Measurements from ENCODE around the gene ARHGAP12. TPM values are rescaled to one million over a fixed set of nuclear protein-coding genes. Genes with fewer than 3 reads are reported as not detected.

The ARHGAP12 gene
- total RNA-seq, 1 donor from 2014 or later = 68.9 TPM

GRCh38 chr10:31853629-31854028, 75.0 kb downstream of the ARHGAP12 start:
- Mint-ChIP-seq H3K4me1 (no peaks in the 10 kb centered on the region), H3K36me3 (peaks cover 24% of the 10 kb centered on the region), H3K9me3 (no peaks in the 10 kb centered on the region), H3K4me3 (no peak overlapping the region), H3K27me3 (ENCODE audit: insufficient read depth, low read depth) (peaks cover 4% of the 10 kb centered on the region), H3K27ac (no peak overlapping the region)
- no peaks in the 10 kb centered on the region for H3K4me1 ChIP-seq
- no peak for DNase-seq (ENCODE audit: low spot score)
- H3K4me3 ChIP-seq = no peak overlapping the region
- no peaks in the 10 kb centered on the region for H3K9me3 ChIP-seq (ENCODE audit: low read depth)
- no peak overlapping the region for H3K9ac ChIP-seq
- no peaks in the 10 kb centered on the region for H4K20me1 ChIP-seq (ENCODE audit: low read depth)
- peaks cover 48% of the 10 kb centered on the region for H3K79me2 ChIP-seq (ENCODE audit: low read depth)
- H3K4me2 ChIP-seq = no peak overlapping the region
- H2AFZ ChIP-seq (replicated peaks) = no peak overlapping the region
- no peak overlapping the region for H3K27ac ChIP-seq
- no peaks in the 10 kb centered on the region for H3F3A ChIP-seq (ENCODE audit: low read depth)
- no peaks in the 10 kb centered on the region for H3K27me3 ChIP-seq
- peaks cover 4% of the 10 kb centered on the region for H3K36me3 ChIP-seq
- TF ChIP-seq, protein P1, sequence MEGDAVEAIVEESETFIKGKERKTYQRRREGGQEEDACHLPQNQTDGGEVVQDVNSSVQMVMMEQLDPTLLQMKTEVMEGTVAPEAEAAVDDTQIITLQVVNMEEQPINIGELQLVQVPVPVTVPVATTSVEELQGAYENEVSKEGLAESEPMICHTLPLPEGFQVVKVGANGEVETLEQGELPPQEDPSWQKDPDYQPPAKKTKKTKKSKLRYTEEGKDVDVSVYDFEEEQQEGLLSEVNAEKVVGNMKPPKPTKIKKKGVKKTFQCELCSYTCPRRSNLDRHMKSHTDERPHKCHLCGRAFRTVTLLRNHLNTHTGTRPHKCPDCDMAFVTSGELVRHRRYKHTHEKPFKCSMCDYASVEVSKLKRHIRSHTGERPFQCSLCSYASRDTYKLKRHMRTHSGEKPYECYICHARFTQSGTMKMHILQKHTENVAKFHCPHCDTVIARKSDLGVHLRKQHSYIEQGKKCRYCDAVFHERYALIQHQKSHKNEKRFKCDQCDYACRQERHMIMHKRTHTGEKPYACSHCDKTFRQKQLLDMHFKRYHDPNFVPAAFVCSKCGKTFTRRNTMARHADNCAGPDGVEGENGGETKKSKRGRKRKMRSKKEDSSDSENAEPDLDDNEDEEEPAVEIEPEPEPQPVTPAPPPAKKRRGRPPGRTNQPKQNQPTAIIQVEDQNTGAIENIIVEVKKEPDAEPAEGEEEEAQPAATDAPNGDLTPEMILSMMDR (IDR thresholded peaks at IDR 0.05) = no peak
- TF ChIP-seq EZH2 (IDR thresholded peaks at IDR 0.05) = no peak

DNA sequence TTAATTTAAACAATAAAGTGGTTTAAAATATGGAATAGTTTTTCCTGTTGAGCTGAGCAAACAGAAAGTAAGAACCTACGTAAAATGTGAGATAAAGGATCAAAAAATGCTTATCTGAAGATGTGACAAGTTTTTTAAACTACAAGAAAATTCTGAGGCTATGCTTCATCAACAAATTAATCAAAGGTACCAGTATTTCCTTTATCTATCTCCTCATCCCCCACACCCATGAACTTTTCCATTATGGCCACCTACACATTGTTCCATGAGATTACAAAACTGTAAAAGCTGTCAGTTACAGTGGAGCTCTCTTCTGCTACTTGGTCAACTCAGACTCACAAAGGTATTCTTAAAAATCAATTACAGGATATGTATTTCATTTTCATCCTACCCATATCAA, 77.4 kb downstream of the ARHGAP12 start:
- Histone ChIP-seq H3K4me3 (no peak overlapping the region), H3K36me3 (peaks cover 4% of the 10 kb centered on the region), H3K4me1 (no peaks in the 10 kb centered on the region), H4K20me1 (ENCODE audit: low read depth) (peaks cover 5% of the 10 kb centered on the region), H3K9me3 (ENCODE audit: low read depth) (no peaks in the 10 kb centered on the region), H3K4me2 (no peak overlapping the region), H3F3A (ENCODE audit: low read depth) (no peaks in the 10 kb centered on the region), H3K27ac (no peak overlapping the region), H3K9ac (no peak overlapping the region), H2AFZ (replicated peaks) (no peak overlapping the region), H3K27me3 (no peaks in the 10 kb centered on the region), H3K79me2 (ENCODE audit: low read depth) (peaks cover 34% of the 10 kb centered on the region)
- no peak for DNase-seq (ENCODE audit: low spot score)
- H3K9me3 Mint-ChIP-seq = no peaks in the 10 kb centered on the region
- peaks cover 2% of the 10 kb centered on the region for H3K27me3 Mint-ChIP-seq (ENCODE audit: insufficient read depth, low read depth)
- H3K27ac Mint-ChIP-seq = no peak overlapping the region
- H3K4me1 Mint-ChIP-seq = no peaks in the 10 kb centered on the region
- peaks cover 29% of the 10 kb centered on the region for H3K36me3 Mint-ChIP-seq
- no peak overlapping the region for H3K4me3 Mint-ChIP-seq
- TF ChIP-seq EZH2phosphoT487 (IDR thresholded peaks at IDR 0.05) (no peak), EZH2 (IDR thresholded peaks at IDR 0.05) (no peak)
- TF ChIP-seq, protein P1 (IDR thresholded peaks at IDR 0.05) = no peak

- peaks cover 2% of the 10 kb centered on the region for H3K27me3 Mint-ChIP-seq (ENCODE audit: insufficient read depth, low read depth)
- peak overlapping the region; percentile 61 for H3K27ac Mint-ChIP-seq
- no peak overlapping the region for H3K9ac ChIP-seq
These were observed 81.1 kb downstream of the ARHGAP12 start for GRCh38 chr10:31847515-31847914.

More at GRCh38 chr10:31847515-31847914, 81.1 kb downstream of the ARHGAP12 start:
- Histone ChIP-seq H3K27ac (no peak overlapping the region), H3F3A (ENCODE audit: low read depth) (no peaks in the 10 kb centered on the region), H3K9me3 (ENCODE audit: low read depth) (no peaks in the 10 kb centered on the region), H3K79me2 (ENCODE audit: low read depth) (peaks cover 12% of the 10 kb centered on the region), H3K4me2 (no peak overlapping the region), H2AFZ (replicated peaks) (no peak overlapping the region), H3K4me1 (no peaks in the 10 kb centered on the region), H3K4me3 (no peak overlapping the region), H4K20me1 (ENCODE audit: low read depth) (peaks cover 5% of the 10 kb centered on the region), H3K36me3 (peaks cover 4% of the 10 kb centered on the region), H3K27me3 (no peaks in the 10 kb centered on the region)
- Mint-ChIP-seq H3K4me1 (no peaks in the 10 kb centered on the region), H3K9me3 (no peaks in the 10 kb centered on the region), H3K4me3 (no peak overlapping the region), H3K36me3 (peaks cover 25% of the 10 kb centered on the region)
- TF ChIP-seq EZH2phosphoT487 (IDR thresholded peaks at IDR 0.05) = no peak
- no peak for TF ChIP-seq EZH2 (IDR thresholded peaks at IDR 0.05)
- TF ChIP-seq, protein P1 (IDR thresholded peaks at IDR 0.05) = no peak
- DNase-seq (ENCODE audit: low spot score) = no peak

Data from neural progenitor cell (in vitro differentiated cells).